GM19455 (cell line): ENCODE measurements around the gene RINL.

Source experiments
- ATAC-seq: cut with Tn5 transposase; IDR thresholded peaks from one replicate; pipeline ENCODE4 v1.9.1; 2021; ENCODE audit not compliant: unreplicated experiment

RINL gene, protein sequence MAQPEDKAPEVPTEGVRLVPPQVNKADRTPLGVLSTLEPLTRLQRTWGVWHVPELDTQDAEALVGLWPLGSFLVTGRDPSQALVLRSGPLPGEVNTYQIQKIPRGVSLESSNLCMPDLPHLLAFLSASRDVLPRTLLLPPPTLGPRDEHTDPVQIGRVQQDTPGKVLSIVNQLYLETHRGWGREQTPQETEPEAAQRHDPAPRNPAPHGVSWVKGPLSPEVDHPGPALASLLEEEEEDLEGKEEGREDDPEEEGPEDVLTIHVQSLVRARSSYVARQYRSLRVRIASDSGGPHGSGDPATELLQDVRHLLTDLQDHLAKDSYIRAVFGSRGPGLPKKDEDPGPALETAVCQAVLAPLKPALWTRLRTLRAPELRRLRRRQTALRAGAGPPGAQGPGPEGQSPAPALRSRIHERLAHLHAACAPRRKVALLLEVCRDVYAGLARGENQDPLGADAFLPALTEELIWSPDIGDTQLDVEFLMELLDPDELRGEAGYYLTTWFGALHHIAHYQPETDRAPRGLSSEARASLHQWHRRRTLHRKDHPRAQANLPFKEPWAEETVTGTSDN

GRCh38 chr19:38877781-38878574 is at the start of gene RINL:
RINL (minus strand) TSS chr19:38878275; CDS start chr19:38876742, 1,533 bp downstream.
- no peak for ATAC-seq

- no peak for ATAC-seq
Measured at GRCh38 chr19:38924388-38924787, 46.3 kb upstream of the RINL start.

DNA sequence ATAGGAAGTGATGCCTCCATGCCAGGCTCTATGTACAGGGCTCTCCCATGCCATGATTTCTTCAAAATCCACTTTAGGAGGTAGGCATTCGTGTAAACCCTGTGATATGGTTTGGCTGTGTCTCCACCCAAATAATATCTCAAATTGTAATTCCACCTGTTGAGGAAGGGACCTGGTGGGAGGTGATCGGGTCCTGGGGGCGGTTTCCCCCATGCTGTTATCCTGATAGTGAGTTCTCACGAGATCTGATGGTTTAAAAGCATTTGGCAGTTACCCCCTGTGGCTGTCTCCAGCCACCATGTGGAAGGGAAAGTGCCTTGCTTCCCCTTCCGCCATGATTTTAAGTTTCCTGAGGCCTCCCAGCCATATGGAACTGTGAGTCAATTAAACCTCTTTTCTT is 44.4 kb upstream of the RINL start:
- no peak for ATAC-seq

DNA sequence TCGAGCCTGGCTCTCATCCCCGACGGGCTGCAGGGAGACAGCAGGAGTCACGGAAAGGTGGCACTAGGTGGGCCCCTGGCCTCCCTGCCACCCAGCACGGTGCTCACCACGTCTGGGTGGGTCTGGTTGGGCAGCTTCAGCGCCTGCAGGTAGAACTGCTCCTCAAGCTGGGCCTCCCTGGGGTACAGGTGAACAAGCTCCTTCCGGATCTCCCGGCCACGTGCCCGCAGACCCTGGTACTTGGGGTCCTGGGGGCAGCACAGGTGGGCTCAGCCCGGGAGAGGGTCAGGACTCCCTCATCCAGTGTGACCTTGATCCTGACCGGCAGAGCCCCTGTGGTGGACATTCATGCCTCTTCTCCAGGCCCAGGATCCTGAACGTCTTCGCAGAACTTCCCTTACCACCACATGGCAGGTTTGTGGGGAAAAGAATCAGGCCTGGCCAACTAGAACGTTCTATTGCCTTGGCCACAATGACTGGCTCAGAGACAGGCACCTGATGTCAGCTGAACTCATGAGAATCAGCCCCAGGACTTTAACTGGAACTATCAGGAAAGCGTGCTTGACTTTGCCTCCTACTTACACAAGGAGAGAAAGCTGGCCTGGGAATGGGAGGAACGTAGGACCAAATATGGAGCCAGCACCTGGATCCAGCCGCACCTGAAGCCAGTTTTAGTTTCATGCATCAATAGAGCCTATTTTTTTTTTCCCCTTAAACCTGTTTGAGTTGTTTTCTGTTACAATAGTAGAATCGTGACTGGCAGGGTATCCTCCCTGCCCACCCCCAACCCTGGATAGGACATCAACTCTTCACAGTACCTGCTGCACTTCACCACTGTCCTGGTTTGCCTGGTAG is 43.6 kb upstream of the RINL start:
- ATAC-seq: no peak

DNA sequence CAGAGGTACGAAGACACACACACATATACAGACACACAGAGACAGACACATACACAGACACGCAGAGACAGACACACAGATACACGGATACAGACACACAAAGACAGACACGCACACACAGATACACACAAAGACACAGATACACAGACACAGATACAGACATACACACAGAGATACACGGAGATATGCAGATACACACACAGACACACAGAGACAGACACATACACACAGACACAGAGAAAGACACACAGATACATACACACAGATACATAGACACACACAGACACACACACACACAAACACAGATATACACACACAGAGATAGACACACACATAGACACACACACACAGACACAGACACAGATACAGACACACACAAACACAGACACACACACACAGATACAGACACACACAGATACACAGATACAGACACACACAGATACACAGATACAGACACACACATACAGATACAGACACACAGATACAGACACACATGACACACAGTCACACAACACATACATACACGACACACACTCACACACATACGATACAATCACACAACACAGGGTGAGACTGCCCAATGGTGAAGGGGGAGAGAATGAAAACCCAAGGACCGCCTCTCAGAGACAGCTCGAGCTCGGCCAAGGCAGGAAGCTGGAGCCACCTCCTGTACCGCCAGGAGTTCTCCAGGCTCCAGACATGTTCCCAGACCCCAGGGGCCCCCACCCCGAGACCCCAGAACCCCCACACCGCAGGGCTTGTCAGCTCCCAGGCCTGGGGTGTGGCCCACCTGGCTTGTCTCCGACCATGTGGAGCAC is 42.7 kb upstream of the RINL start:
- ATAC-seq: no peak

GRCh38 chr19:38919837-38920601 is 41.9 kb upstream of the RINL start:
- no peak for ATAC-seq

DNA sequence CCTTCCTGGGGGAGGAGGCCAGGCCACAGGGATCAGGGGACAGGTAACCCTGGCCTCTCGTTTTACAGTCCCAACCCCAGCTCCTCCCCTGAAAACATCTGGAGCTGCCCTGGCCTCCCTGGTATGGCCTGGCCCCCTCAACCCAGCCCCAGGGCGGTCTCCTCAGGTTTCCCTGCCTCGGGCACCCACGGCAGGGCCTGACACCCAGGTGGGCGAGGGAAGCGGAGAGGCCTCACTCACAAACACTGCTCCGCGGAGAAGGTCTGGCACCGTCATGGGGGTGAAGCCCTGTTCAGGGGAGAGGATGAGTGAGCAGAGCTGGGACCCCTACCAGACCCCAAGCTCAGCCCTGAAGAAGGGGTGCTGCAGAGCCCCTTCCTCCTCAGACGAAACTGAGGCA is 40.5 kb upstream of the RINL start:
- ATAC-seq: no peak

GRCh38 chr19:38917921-38918491 is 39.9 kb upstream of the RINL start:
- ATAC-seq: no peak

- ATAC-seq: no peak
Measured at GRCh38 chr19:38917516-38917915, 39.4 kb upstream of the RINL start.

DNA sequence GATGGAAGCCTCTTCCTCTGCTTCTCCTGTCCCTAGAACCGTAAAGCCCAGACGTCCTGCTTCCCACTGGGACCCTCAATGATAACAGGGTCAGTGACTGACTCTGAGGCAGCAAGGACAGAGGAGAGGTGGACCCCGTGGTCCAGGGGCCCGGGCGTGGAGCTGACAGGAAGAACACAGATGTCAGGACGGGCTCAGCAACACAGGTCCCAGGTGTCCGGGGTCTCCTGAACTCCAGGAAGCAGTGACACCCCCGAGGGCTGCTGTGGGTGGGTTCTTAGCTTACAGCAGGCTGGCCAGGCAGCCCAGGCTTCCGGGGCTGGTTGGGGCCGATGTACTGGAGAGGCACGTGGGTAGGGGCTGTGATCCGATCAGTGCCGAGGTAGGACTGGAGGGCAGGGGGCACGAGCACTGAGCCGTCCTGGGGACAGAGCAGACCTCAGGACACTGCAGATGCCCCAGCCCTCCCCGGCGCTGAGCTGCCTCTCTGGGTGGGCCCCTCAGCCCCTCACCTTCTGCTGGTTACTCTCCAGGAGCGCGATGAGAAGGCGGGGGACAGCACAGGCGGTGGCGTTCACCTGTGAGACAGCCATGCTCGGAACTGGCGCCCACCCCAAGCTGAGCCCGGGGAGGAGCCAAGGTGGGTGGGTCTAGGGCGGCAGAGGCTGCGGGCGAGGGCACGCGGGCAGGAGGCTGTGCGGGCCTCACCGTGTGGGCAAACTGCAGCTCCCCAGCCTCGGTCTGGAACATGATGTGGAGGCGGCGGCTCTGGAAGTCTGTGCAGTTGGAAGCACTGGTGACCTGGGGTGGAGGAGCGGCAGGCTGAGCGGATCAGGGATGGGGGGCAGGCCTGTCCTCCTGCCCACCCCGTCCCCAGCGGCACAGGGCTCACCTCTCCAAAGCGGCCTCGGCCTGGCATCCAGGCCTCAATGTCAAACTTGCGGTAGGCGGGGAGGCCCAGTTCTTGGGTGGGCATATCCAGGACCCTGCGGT is 37.5 kb upstream of the RINL start:
- no peak for ATAC-seq

DNA sequence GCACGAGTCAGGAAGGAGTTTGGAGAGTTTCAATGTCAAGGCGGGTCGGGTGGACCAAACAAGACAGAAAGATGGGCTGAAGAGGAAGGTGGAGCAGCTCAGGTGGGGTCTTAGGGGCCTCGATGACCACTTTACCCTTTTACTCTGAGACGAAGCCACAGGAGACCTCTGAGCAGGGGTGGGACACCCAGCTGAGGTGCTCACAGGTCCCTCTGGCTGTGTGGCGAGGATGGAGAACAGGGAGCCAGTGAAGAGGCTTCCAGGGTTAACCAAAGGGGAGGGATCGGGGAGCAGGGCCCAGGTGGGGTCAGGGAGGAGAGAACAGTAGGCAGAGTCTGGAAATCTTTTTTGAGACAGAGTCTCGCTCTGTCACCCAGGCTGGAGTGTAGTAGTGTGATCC is 35.9 kb upstream of the RINL start:
- no peak for ATAC-seq

DNA sequence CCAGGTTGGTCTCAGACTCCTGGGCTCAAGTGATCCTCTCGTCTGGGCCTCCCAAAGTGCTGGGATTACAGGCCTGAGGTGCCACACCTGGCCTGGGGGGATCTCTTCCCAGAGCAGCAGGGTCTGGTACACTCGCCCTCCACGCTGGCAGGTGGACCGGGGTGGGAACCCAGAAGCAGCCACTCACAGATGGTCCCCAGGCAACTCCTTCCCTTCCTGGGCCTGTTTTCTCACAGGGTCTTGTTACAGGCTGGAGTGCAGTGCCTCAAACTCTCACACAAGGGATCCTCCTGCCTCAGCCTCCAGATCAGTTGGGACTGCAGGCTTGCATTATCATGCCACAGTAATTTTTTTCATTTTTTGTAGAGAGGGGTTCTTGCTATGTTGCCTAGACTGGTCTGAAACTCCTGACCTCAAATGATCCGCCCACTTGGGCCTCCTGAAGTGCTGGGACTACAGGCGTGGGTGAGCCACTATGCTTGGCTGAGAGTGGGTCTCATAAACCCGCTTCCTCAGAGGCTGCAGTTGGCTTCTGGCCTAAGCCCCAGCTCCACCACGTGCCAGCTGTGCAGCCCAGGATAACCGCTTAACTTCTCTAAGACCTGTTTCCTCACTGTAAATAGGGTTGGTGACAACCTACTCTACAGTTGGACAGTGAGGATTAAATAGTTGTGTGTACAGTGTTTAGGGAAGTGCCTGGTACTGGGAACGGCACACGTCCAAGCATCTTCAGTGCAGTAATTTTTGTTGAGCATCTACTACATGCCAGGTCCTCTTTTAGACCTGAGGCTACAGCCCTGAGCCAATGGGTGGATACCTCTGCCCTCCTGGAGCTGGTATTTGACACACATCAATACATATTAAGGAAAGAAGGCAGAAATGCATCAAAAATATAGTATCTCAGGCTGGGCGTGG is 34.8 kb upstream of the RINL start:
- ATAC-seq: no peak

DNA sequence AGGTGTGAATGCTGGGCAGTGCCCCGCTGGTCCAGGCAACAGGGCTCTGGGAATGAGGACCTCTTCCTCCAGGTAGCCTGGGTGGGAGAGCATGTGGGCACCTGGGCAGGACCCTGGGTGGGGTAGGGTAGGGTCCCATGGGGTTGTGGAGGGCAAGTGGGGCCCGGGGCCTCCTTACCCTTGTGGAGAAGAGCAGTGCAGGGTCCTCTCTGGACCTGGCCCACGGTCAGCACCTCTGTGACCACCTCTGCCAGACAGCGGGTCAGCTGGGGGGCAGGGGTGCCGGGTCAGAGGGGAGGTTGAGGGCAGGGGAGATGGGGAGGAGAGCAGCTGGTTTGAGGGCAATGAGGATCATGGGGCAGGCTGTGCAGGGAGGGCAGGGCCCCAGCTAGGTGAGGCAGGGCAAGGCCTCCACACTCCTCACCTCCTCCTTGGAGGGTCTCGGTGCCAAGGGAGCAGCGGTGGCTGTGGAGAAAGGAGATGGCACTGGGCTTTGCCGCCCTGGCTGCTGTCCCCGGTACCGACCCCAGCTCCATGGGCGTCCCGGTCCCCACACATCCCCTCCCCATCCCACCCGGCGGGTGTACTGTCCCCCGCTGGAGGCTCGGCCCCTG is 33.4 kb upstream of the RINL start:
- no peak for ATAC-seq

DNA sequence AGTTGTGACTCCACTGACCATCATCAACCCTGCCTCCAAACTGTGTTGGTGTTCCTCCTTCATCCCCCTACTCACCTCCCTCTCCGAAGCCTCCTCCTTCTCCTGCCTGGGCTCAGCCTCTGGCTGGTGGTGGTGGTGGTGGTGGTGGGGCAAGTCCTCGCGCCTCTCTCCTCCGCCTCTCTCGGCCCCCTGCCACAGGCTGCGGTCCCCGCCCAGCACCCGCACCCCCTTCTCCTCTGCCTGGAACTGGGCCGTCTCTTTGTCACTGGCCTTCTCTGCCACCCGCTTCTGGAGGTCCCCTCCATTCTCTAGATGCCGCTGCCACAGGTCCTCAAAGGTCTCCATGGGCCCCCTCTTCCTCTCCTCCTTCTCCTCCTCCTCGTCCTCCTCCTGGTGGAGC is 32.4 kb upstream of the RINL start:
- no peak for ATAC-seq

DNA sequence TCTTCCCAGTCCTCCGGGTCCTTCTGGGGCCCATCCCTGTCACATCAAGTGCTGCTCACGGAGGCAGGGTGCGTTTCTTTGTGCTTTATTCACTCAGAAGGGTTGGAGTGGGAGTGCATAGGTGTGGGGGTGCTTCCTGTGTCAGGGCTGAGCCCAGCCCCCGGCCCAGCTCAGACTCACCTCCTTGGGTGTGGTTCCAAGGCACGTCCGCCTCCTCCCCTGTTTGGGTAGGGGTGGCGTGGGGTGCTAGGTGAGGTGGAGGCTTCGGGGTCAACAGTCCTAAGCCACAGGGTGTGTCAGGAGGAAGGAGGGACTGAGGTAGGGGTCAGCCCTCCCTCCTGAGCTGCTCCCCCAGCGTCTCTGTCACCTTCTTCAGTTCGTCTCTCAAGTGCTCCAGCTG is 30.8 kb upstream of the RINL start:
- no peak for ATAC-seq

GRCh38 chr19:38907670-38908069 is 29.6 kb upstream of the RINL start:
- no peak for ATAC-seq
